Left lung (tissue), 10 donors: ENCODE results near the gene SSC4D. TPM values are rescaled to one million over a fixed set of nuclear protein-coding genes. Genes with fewer than 3 reads are reported as not detected.
"Not testable (repeated sequence)": the region's sequence is repeated elsewhere in the genome, so short reads cannot be mapped to it uniquely, and the experiment has no call there.

ENCODE experiments used
- ATAC-seq: fragments of 200-7000 bp; cut with Tn5 transposase; one replicate; pipeline ENCODE4 v1.9.1; 2020; ENCODE audit warnings: moderate library complexity
- DNase-seq, 4 donors: peaks; one replicate each; pipeline ENCODE4 v3.0.0-alpha.2; 2013 to 2020
- H3K27ac ChIP-seq, 2 donors: fragments of 200-600 bp; sonication (generic) in 1 of 2; one replicate each; pipeline versions ENCODE4 v1.5.0 to v1.8.0; 2020 to 2021
- H3K27me3 ChIP-seq, 2 donors: fragments of 200-600 bp; sonication (generic) in 1 of 2; one replicate each; pipeline versions ENCODE4 v1.5.0 to v1.8.0; 2020 to 2021
- H3K36me3 ChIP-seq, 2 donors: fragments of 200-600 bp; sonication (generic) in 1 of 2; one replicate each; pipeline versions ENCODE4 v1.5.0 to v1.8.0; 2020 to 2021
- H3K4me1 ChIP-seq, 2 donors: fragments of 200-600 bp; one replicate each; pipeline ENCODE4 v1.8.0; 2021
- H3K4me3 ChIP-seq, 2 donors: fragments of 200-600 bp; sonication (generic) in 1 of 2; one replicate each; pipeline versions ENCODE4 v1.5.0 to v1.8.0; 2020 to 2021; ENCODE audit warnings: mild to moderate bottlenecking in 1 of 2
- H3K9me3 ChIP-seq, 2 donors: fragments of 200-600 bp; sonication (generic) in 1 of 2; one replicate each; pipeline versions ENCODE4 v1.5.0 to v1.8.0; 2020 to 2021
- CTCF ChIP-seq, 2 donors: fragments of 200-600 bp; sonication (generic) in 1 of 2; IDR thresholded peaks; one replicate each; pipeline versions ENCODE4 v1.5.0 to v1.8.0; 2021; ENCODE audit warnings: antibody characterized with exemption in 2 of 2
- intact Hi-C, 2 donors: fragments of 100-400 bp; cut with DNase I; formaldehyde crosslinking; loops; one replicate each; pipeline versions ENCODE4 v1.11.2 to v1.14.2; 2022
- polyA plus RNA-seq, 6 donors: library from polyadenylated mRNA; unstranded; fragments of 120-200 nt; gene quantifications; one replicate each; pipeline ENCODE4 v1.2.1, GENCODE V29; 2013; ENCODE audit not compliant: insufficient read length in 6 of 6
- total RNA-seq, 2 donors: library from RNA; stranded (reverse); fragmentation: NEBNext Ultra II Directional; extraction: Animal tissue kit (Norgen Biotek cat#: 25700); gene quantifications; one replicate each; pipeline ENCODE4 v1.2.1, GENCODE V29; 2021
- donor health status: DM: no; HTN: yes; CAD: no.
- donor health status: DM: no; HTN: no; CAD: no.

SSC4D gene
- total and polyA plus RNA-seq, 8 donors: 0.76 to 2.1 (median 1.7) TPM

- Histone ChIP-seq H3K27ac (no peak overlapping the region), H3K27me3 (no peaks in the 10 kb centered on the region), H3K36me3 (no peaks in the 10 kb centered on the region), H3K4me3 (no peak overlapping the region), H3K4me1 (peaks cover 0 to 9% of the 10 kb centered on the region in 2 donors), H3K9me3 (no peaks in the 10 kb centered on the region)
- intact Hi-C loops: no loop called here
- ATAC-seq (no peak), DNase-seq (no peak)
- TF ChIP-seq CTCF (IDR thresholded peaks at IDR 0.05): no peak
Observed at GRCh38 chr7:76428149-76428823, 18.8 kb upstream of the SSC4D start.

GRCh38 chr7:76427635-76428034 lies 18.1 kb upstream of the SSC4D start:
- H3K4me3 ChIP-seq: no peak overlapping the region
- H3K36me3 ChIP-seq: no peaks in the 10 kb centered on the region
- TF ChIP-seq CTCF (IDR thresholded peaks at IDR 0.05): no peak
- no peak overlapping the region for H3K27ac ChIP-seq
- H3K9me3 ChIP-seq: no peaks in the 10 kb centered on the region
- ATAC-seq: no peak
- peaks cover 0 to 9% of the 10 kb centered on the region in 2 donors for H3K4me1 ChIP-seq
- intact Hi-C loops: no loop called here
- H3K27me3 ChIP-seq: no peaks in the 10 kb centered on the region
- DNase-seq: peak in 2 of 4 donors; percentile 11 to 18

- intact Hi-C loops: no loop called here
- peak in 1 of 4 donors; percentile 62 for DNase-seq
Observed at GRCh38 chr7:76426246-76426645, 16.7 kb upstream of the SSC4D start.

GRCh38 chr7:76425558-76425957 lies 16.1 kb upstream of the SSC4D start:
- H3K9me3 ChIP-seq, H3K36me3 ChIP-seq, H3K27ac ChIP-seq, DNase-seq, H3K4me3 ChIP-seq, intact Hi-C loops, H3K4me1 ChIP-seq, ATAC-seq, H3K27me3 ChIP-seq: not testable (repeated sequence)

More at GRCh38 chr7:76426246-76426645, 16.7 kb upstream of the SSC4D start:
- no peaks in the 10 kb centered on the region for H3K27me3 ChIP-seq
- no peak for ATAC-seq
- no peak overlapping the region for H3K4me3 ChIP-seq
- H3K4me1 ChIP-seq: peaks cover 0 to 9% of the 10 kb centered on the region in 2 donors
- no peaks in the 10 kb centered on the region for H3K9me3 ChIP-seq
- no peak overlapping the region for H3K27ac ChIP-seq
- H3K36me3 ChIP-seq: no peaks in the 10 kb centered on the region
- TF ChIP-seq CTCF (IDR thresholded peaks at IDR 0.05): no peak

- intact Hi-C loops: no loop called here
- DNase-seq: peak in 1 of 4 donors; percentile 54
- H3K9me3 ChIP-seq: no peaks in the 10 kb centered on the region
- H3K27me3 ChIP-seq: no peaks in the 10 kb centered on the region
- TF ChIP-seq CTCF (IDR thresholded peaks at IDR 0.05): no peak
- no peaks in the 10 kb centered on the region for H3K36me3 ChIP-seq
- H3K27ac ChIP-seq: no peak overlapping the region
- peaks cover 0 to 9% of the 10 kb centered on the region in 2 donors for H3K4me1 ChIP-seq
- H3K4me3 ChIP-seq: no peak overlapping the region
- no peak for ATAC-seq
Observed at GRCh38 chr7:76425156-76425555, 15.7 kb upstream of the SSC4D start.
